HCT116 (cell line): ENCODE data around the gene COL28A1. TPM values are rescaled to one million over a fixed set of nuclear protein-coding genes. Genes with fewer than 3 reads are reported as not detected.

Experiments used
- ATAC-seq: fragments of 200-7000 bp; cut with Tn5 transposase; 2 replicates; pipeline ENCODE4 v1.9.1; 2020; ENCODE audit warnings: mild to moderate bottlenecking, moderate library complexity
- BruUV-seq: library from RNA; stranded (reverse); fragments of 400-500 nt; replicated peaks from 2 replicates; lab custom pipeline; 2021; lab: Mats Ljungman, UMichigan
- CTCF ChIA-PET: fragments of 300-600 bp; sonication (Branson Sonifier 250); formaldehyde crosslinking; loops from one replicate; lab custom pipeline; 2021; ENCODE audit warnings: antibody characterized with exemption; lab: Charles Lee
- POLR2A ChIA-PET: fragments of 300-600, 350-600 bp; sonication (Branson Sonifier 250); formaldehyde crosslinking; loops from one replicate; lab custom pipeline; 2021; ENCODE audit warnings: antibody characterized with exemption; lab: Charles Lee
- RAD21 ChIA-PET, 2 experiments: fragments of 300-600 bp; sonication (Branson Sonifier 250); formaldehyde crosslinking; loops; one replicate each; lab custom pipeline; 2023; ENCODE audit warnings: low total read pairs in 2 of 2; ENCODE audit not compliant: uncharacterized antibody in 2 of 2, unreplicated experiment in 2 of 2, low non-redundant PET in 1 of 2; lab: Charles Lee
- DNase-seq: peaks from one replicate; pipeline ENCODE4 v3.0.0-alpha.2; 2010; ENCODE audit warnings: low read depth, low spot score
- H2AFZ ChIP-seq: fragments of 200-600 bp; shearing (Covaris generic), sonication (generic); 2 replicates; pipeline ENCODE4 v1.6.1; 2017; ENCODE audit warnings: low read depth, mixed run types, mixed read lengths, antibody characterized with exemption, low read length; ENCODE audit not compliant: poor library complexity, severe bottlenecking
- H3K27ac ChIP-seq: 2 replicates; pipeline ENCODE4 v1.5.1; 2012; ENCODE audit warnings: low read depth, low read length
- H3K27me3 ChIP-seq: fragments of 200-600 bp; sonication (generic); 2 replicates; pipeline ENCODE4 v1.6.1; 2016; ENCODE audit warnings: mixed run types, low read length, mixed read lengths; ENCODE audit not compliant: insufficient read depth
- H3K36me3 ChIP-seq, 2 experiments: fragments of 200-500 bp in 1 of 2; fragments of 200-600 bp in 1 of 2; sonication (Bioruptor generic) in 1 of 2; sonication (generic) in 1 of 2; 2 replicates each; pipeline versions ENCODE4 v1.5.1 to v1.6.1; 2014 to 2016; ENCODE audit warnings: low read length in 2 of 2, inconsistent platforms in 1 of 2, mixed read lengths in 1 of 2, mixed run types in 1 of 2; ENCODE audit not compliant: insufficient read depth in 2 of 2, control insufficient read depth in 1 of 2
- H3K4me1 ChIP-seq, 2 experiments: fragments of 200-600 bp in 1 of 2; sonication (generic) in 1 of 2; 2 replicates each; pipeline versions ENCODE4 v1.5.1 to v1.6.1; 2012 to 2017; ENCODE audit warnings: low read length in 2 of 2, inconsistent platforms in 1 of 2, mild to moderate bottlenecking in 1 of 2, mixed read lengths in 1 of 2, mixed run types in 1 of 2, moderate library complexity in 1 of 2; ENCODE audit not compliant: insufficient read depth in 2 of 2, control insufficient read depth in 1 of 2
- H3K4me2 ChIP-seq: fragments of 200-600 bp; sonication (generic); 2 replicates; pipeline ENCODE4 v1.6.1; 2017; ENCODE audit warnings: mixed run types, low read length, mixed read lengths
- H3K4me3 ChIP-seq, 2 experiments: fragments of 200-600 bp in 1 of 2; sonication (generic) in 1 of 2; replicated peaks in 1 of 2; 2 replicates each; pipeline ENCODE4 v1.5.1; 2011 to 2016; ENCODE audit warnings: low read length in 2 of 2, control low read depth in 1 of 2, low read depth in 1 of 2, mild to moderate bottlenecking in 1 of 2, mixed read lengths in 1 of 2, mixed run types in 1 of 2
- H3K79me2 ChIP-seq: fragments of 200-600 bp; sonication (generic); 2 replicates; pipeline ENCODE4 v1.6.1; 2017; ENCODE audit warnings: mild to moderate bottlenecking, mixed run types, low read length, moderate library complexity, mixed read lengths; ENCODE audit not compliant: insufficient read depth
- H3K9ac ChIP-seq: fragments of 200-600 bp; sonication (generic); 2 replicates; pipeline ENCODE4 v1.6.1; 2016; ENCODE audit warnings: low read length, mixed read lengths
- H3K9me2 ChIP-seq: fragments of 200-600 bp; sonication (generic), shearing (Covaris generic); 2 replicates; pipeline ENCODE4 v1.6.1; 2017; ENCODE audit warnings: mixed run types, mild to moderate bottlenecking, moderate library complexity; ENCODE audit not compliant: insufficient read depth
- H3K9me3 ChIP-seq, 2 experiments: fragments of 200-500 bp in 1 of 2; fragments of 200-600 bp in 1 of 2; sonication (Bioruptor generic) in 1 of 2; sonication (generic) in 1 of 2; 2 replicates each; pipeline ENCODE4 v1.6.1; 2014 to 2017; ENCODE audit warnings: low read length in 2 of 2, mixed read lengths in 2 of 2, inconsistent platforms in 1 of 2, low read depth in 1 of 2, mild to moderate bottlenecking in 1 of 2, mixed run types in 1 of 2, moderate library complexity in 1 of 2; ENCODE audit not compliant: control insufficient read depth in 1 of 2, insufficient read depth in 1 of 2
- H4K20me1 ChIP-seq: fragments of 200-600 bp; sonication (generic), shearing (Covaris generic); 2 replicates; pipeline ENCODE4 v1.6.1; 2017; ENCODE audit warnings: mixed run types, mild to moderate bottlenecking, moderate library complexity; ENCODE audit not compliant: insufficient read depth
- CBX3 ChIP-seq: IDR thresholded peaks from 2 replicates; pipeline ENCODE4 v1.6.1; 2012; ENCODE audit warnings: low read depth
- CEBPB ChIP-seq: IDR thresholded peaks from 2 replicates; pipeline ENCODE4 v1.6.1; 2012; ENCODE audit warnings: low read depth
- CTCF ChIP-seq, 3 experiments: fragments of 200-600 bp in 1 of 3; sonication (generic) in 1 of 3; IDR thresholded peaks in 2 of 3; conservative IDR thresholded peaks in 1 of 3; 2 replicates each; pipeline ENCODE4 v1.5.1; 2012 to 2017; ENCODE audit warnings: low read depth in 2 of 3, low read length in 2 of 3, antibody characterized with exemption in 1 of 3, borderline replicate concordance in 1 of 3, control low read depth in 1 of 3, mild to moderate bottlenecking in 1 of 3, mixed read lengths in 1 of 3, mixed run types in 1 of 3, moderate library complexity in 1 of 3; ENCODE audit not compliant: insufficient read depth in 1 of 3
- EZH2 ChIP-seq: fragments of 200-600 bp; sonication (generic); IDR thresholded peaks from 2 replicates; pipeline ENCODE4 v1.6.1; 2017; ENCODE audit warnings: antibody characterized with exemption, mixed run types
- EZH2phosphoT487 ChIP-seq: fragments of 200-600 bp; IDR thresholded peaks from 2 replicates; pipeline ENCODE4 v1.6.1; 2018; ENCODE audit warnings: antibody characterized with exemption, borderline replicate concordance
- FOSL1 ChIP-seq: IDR thresholded peaks from 2 replicates; pipeline ENCODE4 v1.6.1; 2012; ENCODE audit warnings: low read depth
- JUND ChIP-seq: IDR thresholded peaks from 2 replicates; pipeline ENCODE4 v1.6.1; 2012
- RAD21 ChIP-seq: IDR thresholded peaks from 2 replicates; pipeline ENCODE4 v1.6.1; 2012; ENCODE audit warnings: low read depth, mild to moderate bottlenecking
- SIN3A ChIP-seq: IDR thresholded peaks from 2 replicates; pipeline ENCODE4 v1.6.1; 2012; ENCODE audit warnings: low read depth
- SP1 ChIP-seq: IDR thresholded peaks from 2 replicates; pipeline ENCODE4 v1.6.1; 2012; ENCODE audit warnings: low read depth
- TCF7L2 ChIP-seq: IDR thresholded peaks from 2 replicates; pipeline ENCODE4 v1.7.0; 2011; ENCODE audit warnings: borderline replicate concordance, inconsistent platforms; ENCODE audit not compliant: insufficient read depth, insufficient read length; ENCODE audit errors: extremely low read depth
- YY1 ChIP-seq: IDR thresholded peaks from 2 replicates; pipeline ENCODE4 v1.6.1; 2011; ENCODE audit warnings: low read length, low read depth, moderate library complexity, mild to moderate bottlenecking; ENCODE audit not compliant: insufficient replicate concordance; ENCODE audit errors: extremely low read depth
- ZBTB33 ChIP-seq: IDR thresholded peaks from 2 replicates; pipeline ENCODE4 v1.6.1; 2011; ENCODE audit warnings: mild to moderate bottlenecking, low read length, moderate library complexity; ENCODE audit not compliant: insufficient replicate concordance; ENCODE audit errors: extremely low read depth
- ZFX ChIP-seq: fragments of 450-650 bp; IDR thresholded peaks from 2 replicates; pipeline ENCODE4 v1.6.1; 2017
- intact Hi-C: fragments of 100-400 bp; cut with micrococcal nuclease; formaldehyde crosslinking; loops from 2 replicates; pipeline ENCODE4 v1.10.0; 2022
- total RNA-seq: library from RNA; stranded (reverse); gene quantifications from one replicate; pipeline ENCODE4 v1.2.1, GENCODE V29; 2021; ENCODE audit not compliant: unreplicated experiment
- TF ChIP-seq, protein P1 (sequence below): IDR thresholded peaks from 2 replicates; pipeline ENCODE4 v1.6.1; 2012
- TF ChIP-seq, protein P2 (sequence below): IDR thresholded peaks from 2 replicates; pipeline ENCODE4 v1.6.1; 2012

COL28A1 gene
- total RNA-seq, 1 experiment from 2014 or later: 0.12 TPM

- H3K27ac ChIP-seq: no peak overlapping the region
- TF ChIP-seq YY1: no peak
- TF ChIP-seq FOSL1: no peak
- TF ChIP-seq, protein P1, sequence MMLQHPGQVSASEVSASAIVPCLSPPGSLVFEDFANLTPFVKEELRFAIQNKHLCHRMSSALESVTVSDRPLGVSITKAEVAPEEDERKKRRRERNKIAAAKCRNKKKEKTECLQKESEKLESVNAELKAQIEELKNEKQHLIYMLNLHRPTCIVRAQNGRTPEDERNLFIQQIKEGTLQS: no peak
- TF ChIP-seq SIN3A: no peak
- ChIA-PET POLR2A (no interaction called here), CTCF (no interaction called here), RAD21 (no interaction called here)
- no peak overlapping the region for H3K4me3 ChIP-seq
- DNase-seq (no peak), ATAC-seq (no peak)
- H3K9me3 ChIP-seq: no peaks in the 10 kb centered on the region
- no peaks in the 10 kb centered on the region for H3K79me2 ChIP-seq
- no peaks in the 10 kb centered on the region for H3K9me2 ChIP-seq
- no TSS peak for BruUV-seq
- no peaks in the 10 kb centered on the region for H4K20me1 ChIP-seq
- intact Hi-C loops: loop anchor here (10.0 kb wide), 1 partner anchor 336 kb away; no protein-coding TSS in a partner anchor
- no peak overlapping the region for H3K4me2 ChIP-seq
- no peaks in the 10 kb centered on the region for H3K27me3 ChIP-seq
- H3K4me1 ChIP-seq: peaks cover 0 to 3% of the 10 kb centered on the region in 2 experiments; a peak in 2 of 4 replicates
- no peak overlapping the region for H2AFZ ChIP-seq
- no peak overlapping the region for H3K9ac ChIP-seq
- H3K36me3 ChIP-seq: no peaks in the 10 kb centered on the region
Measured at GRCh38 chr7:7428806-7429205, 106.9 kb downstream of the COL28A1 start.

- H3K9ac ChIP-seq: no peak overlapping the region
- no peaks in the 10 kb centered on the region for H3K9me3 ChIP-seq
- H3K4me1 ChIP-seq: peaks cover 0 to 3% of the 10 kb centered on the region in 2 experiments; a peak in 2 of 4 replicates
- ATAC-seq: no peak
- no peak for DNase-seq
- intact Hi-C loops: loop anchor here (10.0 kb wide), 1 partner anchor 337 kb away; no protein-coding TSS in a partner anchor
- H3K4me2 ChIP-seq: no peak overlapping the region
- H3K4me3 ChIP-seq: no peak overlapping the region
- H3K27me3 ChIP-seq: no peaks in the 10 kb centered on the region
- BruUV-seq: no TSS peak
- ChIA-PET CTCF (no interaction called here), POLR2A (no interaction called here), RAD21 (no interaction called here)
- H4K20me1 ChIP-seq: no peaks in the 10 kb centered on the region
- no peaks in the 10 kb centered on the region for H3K79me2 ChIP-seq
- no peaks in the 10 kb centered on the region for H3K9me2 ChIP-seq
- no peaks in the 10 kb centered on the region for H3K36me3 ChIP-seq
- H3K27ac ChIP-seq: no peak overlapping the region
- H2AFZ ChIP-seq: no peak overlapping the region
- TF ChIP-seq, protein P1: no peak
- no peak for TF ChIP-seq RAD21
- TF ChIP-seq YY1: no peak
- TF ChIP-seq JUND: no peak
- no peak for TF ChIP-seq ZBTB33
- no peak for TF ChIP-seq CEBPB
- TF ChIP-seq EZH2: no peak
- TF ChIP-seq SP1: no peak
- TF ChIP-seq SIN3A: no peak
- TF ChIP-seq, protein P2, sequence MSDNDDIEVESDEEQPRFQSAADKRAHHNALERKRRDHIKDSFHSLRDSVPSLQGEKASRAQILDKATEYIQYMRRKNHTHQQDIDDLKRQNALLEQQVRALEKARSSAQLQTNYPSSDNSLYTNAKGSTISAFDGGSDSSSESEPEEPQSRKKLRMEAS: no peak
- TF ChIP-seq CBX3: no peak
- TF ChIP-seq ZFX: no peak
- no peak for TF ChIP-seq TCF7L2
- no peak for TF ChIP-seq EZH2phosphoT487
- TF ChIP-seq CTCF (IDR thresholded peaks at IDR 0.05 in 2 of 3, conservative IDR thresholded peaks at IDR 0.05 in 1 of 3; ENCODE audit: borderline replicate concordance in 1 of 3, insufficient read depth in 1 of 3, low read depth in 2 of 3, low read length in 2 of 3): no peak
Measured at GRCh38 chr7:7427363-7427762, 108.3 kb downstream of the COL28A1 start.
